HCT116 (cell line): ENCODE measurements around the gene SLC22A4. TPM values are rescaled to one million over a fixed set of nuclear protein-coding genes. Genes with fewer than 3 reads are reported as not detected.

Source experiments
- ATAC-seq: fragments of 200-7000 bp; cut with Tn5 transposase; 2 replicates; pipeline ENCODE4 v1.9.1; 2020; ENCODE audit warnings: mild to moderate bottlenecking, moderate library complexity
- BruUV-seq: library from RNA; stranded (reverse); fragments of 400-500 nt; replicated peaks from 2 replicates; lab custom pipeline; 2021; lab: Mats Ljungman, UMichigan
- CTCF ChIA-PET: fragments of 300-600 bp; sonication (Branson Sonifier 250); formaldehyde crosslinking; loops from one replicate; lab custom pipeline; 2021; ENCODE audit warnings: antibody characterized with exemption; lab: Charles Lee
- POLR2A ChIA-PET: fragments of 300-600, 350-600 bp; sonication (Branson Sonifier 250); formaldehyde crosslinking; loops from one replicate; lab custom pipeline; 2021; ENCODE audit warnings: antibody characterized with exemption; lab: Charles Lee
- RAD21 ChIA-PET, 2 experiments: fragments of 300-600 bp; sonication (Branson Sonifier 250); formaldehyde crosslinking; loops; one replicate each; lab custom pipeline; 2023; ENCODE audit warnings: low total read pairs in 2 of 2; ENCODE audit not compliant: uncharacterized antibody in 2 of 2, unreplicated experiment in 2 of 2, low non-redundant PET in 1 of 2; lab: Charles Lee
- DNase-seq: peaks from one replicate; pipeline ENCODE4 v3.0.0-alpha.2; 2010; ENCODE audit warnings: low read depth, low spot score
- H2AFZ ChIP-seq: fragments of 200-600 bp; shearing (Covaris generic), sonication (generic); 2 replicates; pipeline ENCODE4 v1.6.1; 2017; ENCODE audit warnings: low read depth, mixed run types, mixed read lengths, antibody characterized with exemption, low read length; ENCODE audit not compliant: poor library complexity, severe bottlenecking
- H3K27ac ChIP-seq: 2 replicates; pipeline ENCODE4 v1.5.1; 2012; ENCODE audit warnings: low read depth, low read length
- H3K27me3 ChIP-seq: fragments of 200-600 bp; sonication (generic); 2 replicates; pipeline ENCODE4 v1.6.1; 2016; ENCODE audit warnings: mixed run types, low read length, mixed read lengths; ENCODE audit not compliant: insufficient read depth
- H3K36me3 ChIP-seq, 2 experiments: fragments of 200-500 bp in 1 of 2; fragments of 200-600 bp in 1 of 2; sonication (Bioruptor generic) in 1 of 2; sonication (generic) in 1 of 2; 2 replicates each; pipeline versions ENCODE4 v1.5.1 to v1.6.1; 2014 to 2016; ENCODE audit warnings: low read length in 2 of 2, inconsistent platforms in 1 of 2, mixed read lengths in 1 of 2, mixed run types in 1 of 2; ENCODE audit not compliant: insufficient read depth in 2 of 2, control insufficient read depth in 1 of 2
- H3K4me1 ChIP-seq, 2 experiments: fragments of 200-600 bp in 1 of 2; sonication (generic) in 1 of 2; 2 replicates each; pipeline versions ENCODE4 v1.5.1 to v1.6.1; 2012 to 2017; ENCODE audit warnings: low read length in 2 of 2, inconsistent platforms in 1 of 2, mild to moderate bottlenecking in 1 of 2, mixed read lengths in 1 of 2, mixed run types in 1 of 2, moderate library complexity in 1 of 2; ENCODE audit not compliant: insufficient read depth in 2 of 2, control insufficient read depth in 1 of 2
- H3K4me2 ChIP-seq: fragments of 200-600 bp; sonication (generic); 2 replicates; pipeline ENCODE4 v1.6.1; 2017; ENCODE audit warnings: mixed run types, low read length, mixed read lengths
- H3K4me3 ChIP-seq, 2 experiments: fragments of 200-600 bp in 1 of 2; sonication (generic) in 1 of 2; replicated peaks in 1 of 2; 2 replicates each; pipeline ENCODE4 v1.5.1; 2011 to 2016; ENCODE audit warnings: low read length in 2 of 2, control low read depth in 1 of 2, low read depth in 1 of 2, mild to moderate bottlenecking in 1 of 2, mixed read lengths in 1 of 2, mixed run types in 1 of 2
- H3K79me2 ChIP-seq: fragments of 200-600 bp; sonication (generic); 2 replicates; pipeline ENCODE4 v1.6.1; 2017; ENCODE audit warnings: mild to moderate bottlenecking, mixed run types, low read length, moderate library complexity, mixed read lengths; ENCODE audit not compliant: insufficient read depth
- H3K9ac ChIP-seq: fragments of 200-600 bp; sonication (generic); 2 replicates; pipeline ENCODE4 v1.6.1; 2016; ENCODE audit warnings: low read length, mixed read lengths
- H3K9me2 ChIP-seq: fragments of 200-600 bp; sonication (generic), shearing (Covaris generic); 2 replicates; pipeline ENCODE4 v1.6.1; 2017; ENCODE audit warnings: mixed run types, mild to moderate bottlenecking, moderate library complexity; ENCODE audit not compliant: insufficient read depth
- H3K9me3 ChIP-seq, 2 experiments: fragments of 200-500 bp in 1 of 2; fragments of 200-600 bp in 1 of 2; sonication (Bioruptor generic) in 1 of 2; sonication (generic) in 1 of 2; 2 replicates each; pipeline ENCODE4 v1.6.1; 2014 to 2017; ENCODE audit warnings: low read length in 2 of 2, mixed read lengths in 2 of 2, inconsistent platforms in 1 of 2, low read depth in 1 of 2, mild to moderate bottlenecking in 1 of 2, mixed run types in 1 of 2, moderate library complexity in 1 of 2; ENCODE audit not compliant: control insufficient read depth in 1 of 2, insufficient read depth in 1 of 2
- H4K20me1 ChIP-seq: fragments of 200-600 bp; sonication (generic), shearing (Covaris generic); 2 replicates; pipeline ENCODE4 v1.6.1; 2017; ENCODE audit warnings: mixed run types, mild to moderate bottlenecking, moderate library complexity; ENCODE audit not compliant: insufficient read depth
- EGR1 ChIP-seq: IDR thresholded peaks from 2 replicates; pipeline ENCODE4 v1.6.1; 2012; ENCODE audit warnings: low read depth
- ELF1 ChIP-seq: IDR thresholded peaks from 2 replicates; pipeline ENCODE4 v1.6.1; 2012; ENCODE audit warnings: low read depth, borderline replicate concordance
- FOSL1 ChIP-seq: IDR thresholded peaks from 2 replicates; pipeline ENCODE4 v1.6.1; 2012; ENCODE audit warnings: low read depth
- JUND ChIP-seq: IDR thresholded peaks from 2 replicates; pipeline ENCODE4 v1.6.1; 2012
- POLR2A ChIP-seq: IDR thresholded peaks from 2 replicates; pipeline ENCODE4 v1.7.0; 2011; ENCODE audit warnings: borderline replicate concordance; ENCODE audit not compliant: insufficient read depth, insufficient read length; ENCODE audit errors: extremely low read depth
- RAD21 ChIP-seq: IDR thresholded peaks from 2 replicates; pipeline ENCODE4 v1.6.1; 2012; ENCODE audit warnings: low read depth, mild to moderate bottlenecking
- REST ChIP-seq: IDR thresholded peaks from 2 replicates; pipeline ENCODE4 v1.6.1; 2012; ENCODE audit warnings: low read depth
- SIN3A ChIP-seq: IDR thresholded peaks from 2 replicates; pipeline ENCODE4 v1.6.1; 2012; ENCODE audit warnings: low read depth
- SRF ChIP-seq: IDR thresholded peaks from 2 replicates; pipeline ENCODE4 v1.6.1; 2012; ENCODE audit warnings: low read depth
- TCF7L2 ChIP-seq: IDR thresholded peaks from 2 replicates; pipeline ENCODE4 v1.7.0; 2011; ENCODE audit warnings: borderline replicate concordance, inconsistent platforms; ENCODE audit not compliant: insufficient read depth, insufficient read length; ENCODE audit errors: extremely low read depth
- intact Hi-C: fragments of 100-400 bp; cut with micrococcal nuclease; formaldehyde crosslinking; loops from 2 replicates; pipeline ENCODE4 v1.10.0; 2022
- total RNA-seq: library from RNA; stranded (reverse); gene quantifications from one replicate; pipeline ENCODE4 v1.2.1, GENCODE V29; 2021; ENCODE audit not compliant: unreplicated experiment
- TF ChIP-seq, protein P1 (sequence below): IDR thresholded peaks from 2 replicates; pipeline ENCODE4 v1.6.1; 2012

The SLC22A4 gene
- total RNA-seq, 1 experiment from 2014 or later: 0.59 TPM

- TF ChIP-seq SRF (no peak), FOSL1 (no peak), TCF7L2 (no peak), EGR1 (no peak), JUND (no peak), POLR2A (no peak), RAD21 (no peak), REST (no peak), ELF1 (no peak), SIN3A (no peak)
- TF ChIP-seq, protein P1, sequence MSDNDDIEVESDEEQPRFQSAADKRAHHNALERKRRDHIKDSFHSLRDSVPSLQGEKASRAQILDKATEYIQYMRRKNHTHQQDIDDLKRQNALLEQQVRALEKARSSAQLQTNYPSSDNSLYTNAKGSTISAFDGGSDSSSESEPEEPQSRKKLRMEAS: no peak
- peak overlapping the region; percentile 61 for H3K9ac ChIP-seq
- intact Hi-C loops: loop anchor here (1.0 to 10.0 kb wide), 4 partner anchors 22 to 856 kb away; no protein-coding TSS in a partner anchor
- RAD21 ChIA-PET: interaction anchor here (1.5 to 3.0 kb wide), 4 partner anchors 107 to 112 kb away, joined by 4 to 13 read pairs (median 10); no protein-coding TSS in a partner anchor
- CTCF ChIA-PET: interaction anchor here (1.3 to 3.9 kb wide), 5 partner anchors 23 to 117 kb away, joined by 5 to 37 read pairs (median 15); no protein-coding TSS in a partner anchor
- H3K79me2 ChIP-seq: no peaks in the 10 kb centered on the region
- H2AFZ ChIP-seq: no peak overlapping the region
- DNase-seq: no peak
- no peaks in the 10 kb centered on the region for H3K9me3 ChIP-seq
- H3K27me3 ChIP-seq: no peaks in the 10 kb centered on the region
- H3K27ac ChIP-seq: peak overlapping the region; percentile 80
- peak overlapping the region; percentile 73 for H3K4me2 ChIP-seq
- H3K4me3 ChIP-seq: peak overlapping the region in 1 of 2 experiments; percentile 33; a peak in 2 of 4 replicates
- POLR2A ChIA-PET: interaction anchor here (1.3 kb wide), 1 partner anchor 101 kb away, joined by 3 read pairs; the partner anchor contains the start of gene IRF1
- H3K4me1 ChIP-seq: peaks cover 44 to 61% of the 10 kb centered on the region in 2 experiments
- no TSS peak for BruUV-seq
- ATAC-seq: no peak
- no peaks in the 10 kb centered on the region for H3K9me2 ChIP-seq
- no peaks in the 10 kb centered on the region for H4K20me1 ChIP-seq
- H3K36me3 ChIP-seq: peaks cover 0 to 9% of the 10 kb centered on the region in 2 experiments; a peak in 2 of 4 replicates
Measured at GRCh38 chr5:132389051-132389331, 94.8 kb downstream of the SLC22A4 start.
